ENCODE measurements around the gene TBCD.

The TBCD gene

GRCh38 chr17:82888583-82889495 lies 137.0 kb downstream of the TBCD start:
- DNase-seq (ENCODE audit: low read depth), result no peak

- DNase-seq (ENCODE audit: low read depth), result no peak
Observed at GRCh38 chr17:82889496-82890338, 137.9 kb downstream of the TBCD start.

- no peak for DNase-seq (ENCODE audit: low read depth)
Observed at GRCh38 chr17:82890339-82890730, 138.5 kb downstream of the TBCD start.

- no peak for DNase-seq (ENCODE audit: low read depth)
Observed at GRCh38 chr17:82890926-82891678, 139.2 kb downstream of the TBCD start.

- DNase-seq (ENCODE audit: low read depth), result no peak
Observed at GRCh38 chr17:82891911-82892310, 140.0 kb downstream of the TBCD start.

GRCh38 chr17:82892899-82893565 lies 141.2 kb downstream of the TBCD start:
- peak; percentile 65 for DNase-seq (ENCODE audit: low read depth)

- no peak for DNase-seq (ENCODE audit: low read depth)
Observed at GRCh38 chr17:82893779-82894178, 141.9 kb downstream of the TBCD start.

GRCh38 chr17:82894389-82894788 lies 142.5 kb downstream of the TBCD start:
- DNase-seq (ENCODE audit: low read depth), result no peak

- no peak for DNase-seq (ENCODE audit: low read depth)
Observed at GRCh38 chr17:82895087-82895486, 143.2 kb downstream of the TBCD start.

GRCh38 chr17:82896071-82897000 lies 144.5 kb downstream of the TBCD start:
- no peak for DNase-seq (ENCODE audit: low read depth)

GRCh38 chr17:82897514-82898249 lies 145.8 kb downstream of the TBCD start:
- DNase-seq (ENCODE audit: low read depth), result no peak

- DNase-seq (ENCODE audit: low read depth), result no peak
Observed at GRCh38 chr17:82898976-82899514, 147.2 kb downstream of the TBCD start.

- DNase-seq (ENCODE audit: low read depth), result no peak
Observed at GRCh38 chr17:82899941-82900340, 148.1 kb downstream of the TBCD start.

GRCh38 chr17:82900741-82901140 lies 148.9 kb downstream of the TBCD start:
- no peak for DNase-seq (ENCODE audit: low read depth)

GRCh38 chr17:82901356-82901755 lies 149.5 kb downstream of the TBCD start:
- DNase-seq (ENCODE audit: low read depth), result no peak

- DNase-seq (ENCODE audit: low read depth), result no peak
Observed at GRCh38 chr17:82901856-82902255, 150.0 kb downstream of the TBCD start.

GRCh38 chr17:82902972-82903874 lies 151.4 kb downstream of the TBCD start:
- DNase-seq (ENCODE audit: low read depth), result no peak

- DNase-seq (ENCODE audit: low read depth), result no peak
Observed at GRCh38 chr17:82905130-82905529, 153.3 kb downstream of the TBCD start.
